HG02884 (cell line): Measurements from ENCODE around the gene FREM3.

Source experiments
- ATAC-seq: cut with Tn5 transposase; IDR thresholded peaks from one replicate; pipeline ENCODE4 v1.9.1; 2021; ENCODE audit warnings: mild to moderate bottlenecking, moderate library complexity; ENCODE audit not compliant: unreplicated experiment

Gene FREM3

GRCh38 chr4:143668930-143669552 lies 31.4 kb downstream of the FREM3 start:
- ATAC-seq = peak; percentile 98

GRCh38 chr4:143667461-143667860 lies 33.0 kb downstream of the FREM3 start:
- no peak for ATAC-seq

DNA sequence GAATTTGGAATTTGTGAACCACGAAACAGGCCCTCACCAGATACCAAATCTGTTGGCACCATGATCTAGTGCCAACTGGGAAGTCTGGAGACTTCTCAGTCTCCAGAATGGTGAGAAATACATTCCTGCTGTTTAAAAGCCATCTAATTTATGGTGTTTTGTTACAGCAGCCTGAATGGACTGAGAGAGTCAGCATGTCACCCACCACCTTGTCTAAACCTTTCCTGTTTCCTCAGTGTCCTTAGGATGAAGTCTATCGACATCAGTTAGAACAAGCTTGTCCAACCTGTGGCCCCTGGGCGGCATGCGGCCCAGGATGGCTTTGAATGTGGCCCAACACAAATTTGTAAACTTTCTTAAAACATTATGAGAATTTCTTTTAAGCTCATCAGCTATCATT lies 42.1 kb downstream of the FREM3 start:
- ATAC-seq = no peak

DNA sequence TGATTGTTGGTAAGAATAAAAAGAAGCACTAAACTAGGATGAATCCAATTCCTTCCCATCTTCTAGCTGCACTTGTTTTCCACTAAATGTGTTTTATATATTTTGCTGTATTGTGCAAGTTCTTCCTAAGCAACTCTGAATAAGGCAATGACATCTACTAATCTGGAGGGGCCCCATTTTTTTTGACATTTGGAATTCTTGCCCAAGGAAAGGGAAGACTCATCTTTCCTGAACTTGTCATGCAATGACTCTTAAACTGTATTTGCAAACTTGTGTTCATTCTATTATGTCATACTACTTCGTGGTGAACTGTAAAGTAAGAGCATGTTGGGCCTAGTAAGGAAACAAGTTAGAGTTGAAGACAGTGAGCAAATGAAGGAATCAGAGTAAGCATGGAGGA lies 45.9 kb downstream of the FREM3 start:
- ATAC-seq = no peak

DNA sequence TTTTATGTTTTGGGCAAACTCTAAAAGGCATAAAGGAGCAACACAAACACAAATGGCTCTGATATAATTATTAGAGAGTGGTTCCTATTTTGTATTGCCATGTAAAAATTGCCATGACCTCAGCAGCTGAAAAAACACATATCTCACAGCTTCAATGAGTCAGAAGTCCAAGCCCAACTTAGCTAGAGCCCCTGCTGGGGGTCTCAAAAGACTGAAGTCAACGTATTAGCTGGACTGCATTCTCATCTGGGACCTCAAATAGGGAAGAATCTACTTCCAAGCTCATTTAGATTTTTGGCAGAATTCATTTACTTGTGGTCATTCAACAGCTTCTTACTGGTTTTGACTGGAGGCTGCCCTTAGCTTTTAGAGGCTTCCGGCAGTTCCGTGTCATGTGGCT lies 47.4 kb downstream of the FREM3 start:
- no peak for ATAC-seq

DNA sequence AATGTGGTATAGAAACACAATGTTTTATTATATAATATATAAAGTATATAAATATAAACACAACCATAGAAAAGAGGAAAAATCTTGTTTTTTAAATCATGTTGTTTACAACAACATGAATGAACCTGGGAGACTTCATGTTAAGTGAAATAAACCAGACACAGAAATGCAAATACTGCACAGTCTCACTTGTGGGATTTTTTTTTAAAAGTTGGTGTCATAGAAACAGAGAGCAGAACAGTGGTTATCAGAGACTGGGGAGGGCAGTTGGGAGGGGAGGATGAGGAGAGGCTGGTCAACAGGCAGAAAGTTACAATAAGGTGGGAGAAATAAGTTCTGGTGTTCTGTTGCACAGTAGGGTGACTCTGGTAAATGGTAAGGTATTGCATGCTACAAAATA lies 57.1 kb downstream of the FREM3 start:
- ATAC-seq = no peak

- ATAC-seq = no peak
Observed at GRCh38 chr4:143642611-143643010, 57.9 kb downstream of the FREM3 start.

- no peak for ATAC-seq
Observed at GRCh38 chr4:143641361-143641760, 59.1 kb downstream of the FREM3 start.

DNA sequence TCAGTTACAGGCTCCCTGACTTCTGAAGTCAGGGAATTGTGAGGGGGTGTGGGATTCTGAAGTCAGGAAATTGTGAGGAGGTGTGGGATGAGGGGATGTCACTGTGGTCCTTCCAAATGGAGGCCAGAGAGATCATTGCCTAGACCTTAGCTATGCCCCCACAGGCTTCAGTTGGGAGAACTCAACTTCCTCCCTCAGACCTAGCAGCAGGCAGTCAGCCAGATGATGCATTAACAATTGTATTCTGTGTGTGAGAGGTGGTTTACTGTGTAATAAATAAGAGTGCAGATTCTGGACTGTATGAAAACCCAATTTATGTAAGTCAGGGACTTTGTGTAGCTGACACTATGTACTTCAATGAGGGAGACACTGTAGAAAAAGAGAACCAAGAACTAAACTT lies 65.7 kb downstream of the FREM3 start:
- no peak for ATAC-seq

DNA sequence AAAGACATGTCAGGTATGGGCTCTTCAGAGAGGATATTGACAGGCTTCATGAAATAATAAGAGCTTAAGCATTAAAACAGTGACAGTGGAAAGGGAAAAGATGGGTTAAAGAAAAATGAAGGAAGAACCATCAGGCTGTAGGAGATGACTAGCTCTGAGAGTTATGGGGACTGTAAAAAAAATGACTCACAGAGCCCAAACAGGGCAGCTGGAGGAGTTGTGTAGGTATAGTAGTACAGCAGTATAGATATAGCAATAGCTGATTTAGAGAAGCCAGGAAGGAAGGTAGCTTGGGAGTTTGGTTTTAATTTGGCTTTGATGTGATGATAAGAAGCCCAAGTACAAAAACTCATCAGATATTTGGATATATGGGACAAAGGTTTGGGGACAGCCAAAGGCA lies 66.6 kb downstream of the FREM3 start:
- ATAC-seq = no peak

DNA sequence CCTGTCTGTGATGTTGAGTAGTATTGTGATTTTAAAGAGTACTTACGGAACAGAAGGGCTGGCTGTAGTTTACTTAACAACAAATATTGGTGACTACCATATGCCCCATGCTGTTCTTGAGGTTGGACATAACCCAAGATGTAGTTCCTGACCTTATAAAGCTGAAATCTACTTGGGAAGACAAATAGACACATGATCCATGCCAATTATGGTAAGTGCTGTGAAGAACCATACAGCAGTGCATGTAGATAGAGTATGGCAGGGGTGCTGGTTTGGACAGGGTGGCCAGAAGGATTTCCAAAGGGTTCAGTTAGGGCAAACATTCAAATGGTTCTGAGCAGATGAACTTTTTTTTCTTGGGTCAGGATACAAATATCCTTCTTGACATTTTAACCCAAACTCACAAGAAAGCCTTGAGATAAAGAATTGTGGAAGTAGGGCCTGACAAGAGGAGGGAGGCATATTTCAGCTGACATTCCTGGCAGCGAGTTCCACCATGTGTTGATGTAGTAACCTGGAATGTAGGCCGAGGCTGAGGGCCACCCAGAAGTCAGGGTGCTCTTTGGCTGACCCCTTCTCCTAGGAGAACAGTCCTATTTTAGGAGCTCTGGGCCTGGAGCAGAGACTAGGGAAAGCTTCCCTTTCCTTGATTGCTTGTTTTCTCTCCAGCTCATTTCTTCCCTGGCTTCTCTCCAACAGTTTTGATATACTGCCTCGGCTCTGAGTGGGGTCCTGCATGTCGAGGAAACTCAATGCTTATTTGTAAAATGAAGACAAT lies 74.2 kb downstream of the FREM3 start:
- no peak for ATAC-seq

- ATAC-seq = no peak
Observed at GRCh38 chr4:143625632-143626031, 74.8 kb downstream of the FREM3 start.

DNA sequence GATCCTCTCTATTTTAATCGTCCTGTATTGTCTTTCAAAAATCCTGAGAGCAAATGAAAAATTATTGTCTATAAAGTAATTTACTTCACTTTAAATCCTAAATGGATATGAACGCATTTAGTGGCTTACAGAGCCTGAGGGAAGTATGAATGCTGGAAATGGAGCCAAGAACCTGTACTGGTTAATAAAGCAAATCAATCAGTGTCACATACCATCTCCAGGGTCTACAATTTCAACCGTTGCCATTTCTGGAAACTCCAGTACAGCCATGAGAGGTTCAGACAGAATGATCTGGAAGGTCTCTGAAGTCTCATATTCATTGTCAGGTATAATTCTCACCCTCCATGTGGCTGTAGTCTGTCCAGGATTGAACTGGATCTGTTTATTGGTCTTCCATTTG lies 76.6 kb downstream of the FREM3 start:
- no peak for ATAC-seq

- ATAC-seq = no peak
Observed at GRCh38 chr4:143618811-143619210, 81.7 kb downstream of the FREM3 start.

DNA sequence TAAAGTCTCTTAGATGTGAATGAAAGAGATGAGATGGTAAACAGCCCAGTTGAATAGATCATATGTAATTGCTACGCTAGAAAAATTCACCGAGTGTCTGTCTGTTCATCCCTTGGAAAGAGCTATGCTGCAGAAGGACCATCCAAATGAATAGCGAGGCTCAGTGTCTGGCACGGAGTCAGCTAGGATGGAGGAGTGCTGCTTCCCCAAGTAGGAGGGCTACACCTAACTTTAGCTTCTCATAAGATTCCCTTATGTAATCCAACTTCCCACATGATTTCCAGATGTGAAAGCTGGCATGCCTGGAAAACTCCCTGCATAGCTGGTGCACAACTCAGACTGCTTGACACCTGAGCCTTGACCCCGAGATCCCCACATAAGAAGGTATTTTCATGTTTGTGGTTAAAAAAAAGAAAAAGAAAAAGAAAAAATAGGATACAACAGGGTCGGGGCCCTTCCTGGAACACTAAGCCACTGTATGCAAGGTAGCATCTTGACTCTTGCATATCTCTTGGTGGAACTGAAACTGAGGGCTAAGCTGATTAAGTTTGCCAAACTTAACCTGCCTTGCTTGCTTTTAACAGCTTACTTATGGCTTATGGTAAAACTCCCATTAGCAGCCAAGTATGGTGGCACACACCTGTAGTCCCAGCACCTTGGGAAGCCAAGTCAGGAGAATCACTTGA lies 82.3 kb downstream of the FREM3 start:
- ATAC-seq = no peak

- peak; percentile 95 for ATAC-seq
Observed at GRCh38 chr4:143616771-143617170, 83.7 kb downstream of the FREM3 start.

DNA sequence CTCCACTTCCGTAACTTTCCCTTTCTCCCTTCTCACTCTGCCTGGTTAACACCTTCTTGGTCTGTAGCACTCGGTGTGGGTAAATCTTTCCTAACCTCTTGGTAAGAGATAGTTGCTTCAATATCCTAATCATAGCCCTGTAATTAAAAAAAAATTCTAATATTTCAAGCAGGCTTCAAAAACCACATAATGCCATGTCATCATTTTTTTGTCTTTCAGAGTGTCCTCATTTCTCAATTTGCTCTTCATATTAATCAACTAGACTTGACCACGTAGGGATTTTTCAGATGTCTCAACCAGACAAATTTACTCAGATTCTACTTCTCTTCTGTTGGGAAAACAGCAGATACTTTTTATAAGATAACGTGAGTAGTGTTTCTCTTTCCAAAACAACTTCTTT lies 91.0 kb downstream of the FREM3 start:
- no peak for ATAC-seq

GRCh38 chr4:143606480-143606879 lies 94.0 kb downstream of the FREM3 start:
- no peak for ATAC-seq

GRCh38 chr4:143599827-143600226 lies 100.6 kb downstream of the FREM3 start:
- no peak for ATAC-seq

GRCh38 chr4:143598816-143599215 lies 101.7 kb downstream of the FREM3 start:
- no peak for ATAC-seq

DNA sequence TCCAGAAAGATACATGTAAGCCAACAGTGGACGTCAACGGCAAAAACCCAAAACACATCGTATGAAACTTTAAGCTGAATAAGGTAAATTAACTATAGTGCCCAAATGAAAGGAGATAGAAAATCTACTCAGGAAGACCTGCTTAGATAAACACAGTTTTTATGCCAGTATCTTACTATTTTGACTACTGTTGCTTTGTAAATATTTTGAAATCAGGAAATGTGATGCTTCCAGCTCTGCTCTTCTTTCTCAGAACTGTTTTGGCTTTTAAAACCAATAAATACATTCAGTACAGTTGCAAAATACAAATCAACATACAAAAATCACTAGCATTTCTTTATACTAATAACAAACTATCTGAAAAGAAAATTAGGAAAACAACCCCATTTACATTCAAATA lies 103.2 kb downstream of the FREM3 start:
- ATAC-seq = no peak

GRCh38 chr4:143587703-143588102 lies 112.8 kb downstream of the FREM3 start:
- ATAC-seq = no peak
